ENCODE results near the gene TNRC6C. TPM values are rescaled to one million over a fixed set of nuclear protein-coding genes. Genes with fewer than 3 reads are reported as not detected.

Gene TNRC6C
- total RNA-seq, 1 experiment from 2014 or later = 16.4 TPM

DNA sequence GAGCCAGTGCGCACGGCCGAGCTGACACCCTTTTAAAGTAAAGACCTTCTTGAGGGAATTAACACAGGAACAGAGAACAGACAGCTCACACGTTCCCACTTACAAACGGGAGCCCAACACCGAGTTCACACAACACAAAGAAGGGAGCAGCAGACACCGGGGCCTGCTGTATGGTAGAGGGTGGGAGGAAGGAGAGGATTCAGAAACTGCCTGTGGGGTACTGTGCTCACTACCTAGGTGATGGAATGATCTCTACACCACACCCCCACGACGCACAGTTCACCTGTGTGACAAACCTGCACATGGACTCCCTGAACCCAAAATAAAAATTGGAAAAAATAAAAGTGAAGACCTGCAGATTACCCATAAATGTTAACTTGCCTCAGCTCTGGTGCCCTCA, 137.6 kb downstream of the TNRC6C start:
- CTCF ChIA-PET = interaction anchor here (0.9 to 1.2 kb wide), 2 partner anchors 11 to 90 kb away, joined by 3 to 6 read pairs; no protein-coding TSS in a partner anchor
- intact Hi-C loops (cut with micrococcal nuclease) = no loop called here
- TF ChIP-seq, protein P1, sequence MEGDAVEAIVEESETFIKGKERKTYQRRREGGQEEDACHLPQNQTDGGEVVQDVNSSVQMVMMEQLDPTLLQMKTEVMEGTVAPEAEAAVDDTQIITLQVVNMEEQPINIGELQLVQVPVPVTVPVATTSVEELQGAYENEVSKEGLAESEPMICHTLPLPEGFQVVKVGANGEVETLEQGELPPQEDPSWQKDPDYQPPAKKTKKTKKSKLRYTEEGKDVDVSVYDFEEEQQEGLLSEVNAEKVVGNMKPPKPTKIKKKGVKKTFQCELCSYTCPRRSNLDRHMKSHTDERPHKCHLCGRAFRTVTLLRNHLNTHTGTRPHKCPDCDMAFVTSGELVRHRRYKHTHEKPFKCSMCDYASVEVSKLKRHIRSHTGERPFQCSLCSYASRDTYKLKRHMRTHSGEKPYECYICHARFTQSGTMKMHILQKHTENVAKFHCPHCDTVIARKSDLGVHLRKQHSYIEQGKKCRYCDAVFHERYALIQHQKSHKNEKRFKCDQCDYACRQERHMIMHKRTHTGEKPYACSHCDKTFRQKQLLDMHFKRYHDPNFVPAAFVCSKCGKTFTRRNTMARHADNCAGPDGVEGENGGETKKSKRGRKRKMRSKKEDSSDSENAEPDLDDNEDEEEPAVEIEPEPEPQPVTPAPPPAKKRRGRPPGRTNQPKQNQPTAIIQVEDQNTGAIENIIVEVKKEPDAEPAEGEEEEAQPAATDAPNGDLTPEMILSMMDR (IDR thresholded peaks at IDR 0.05; ENCODE audit: unreplicated experiment) = no peak

DNA sequence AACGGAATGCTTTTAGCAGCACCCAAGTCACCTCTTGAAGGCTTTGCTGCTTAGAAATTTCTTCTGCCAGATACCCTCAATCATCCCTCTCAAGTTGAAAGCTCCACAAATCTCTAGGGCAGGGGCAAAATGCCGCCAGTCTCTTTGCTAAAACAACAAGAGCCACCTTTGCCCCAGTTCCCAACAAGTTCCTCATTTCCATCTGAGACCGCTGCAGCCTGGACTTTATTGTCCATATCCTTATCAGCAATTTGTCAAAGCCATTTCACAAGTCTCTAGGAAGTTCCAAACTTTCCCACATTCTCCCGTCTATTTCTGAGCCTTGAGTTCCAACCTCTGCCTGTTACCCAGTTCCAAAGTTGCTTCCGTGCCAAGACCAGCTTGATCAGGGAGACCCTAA, 142.6 kb downstream of the TNRC6C start:
- Mint-ChIP-seq H3K36me3 (ENCODE audit: insufficient read depth, unreplicated experiment) (peaks cover 47% of the 10 kb centered on the region), H3K9me3 (ENCODE audit: unreplicated experiment) (no peaks in the 10 kb centered on the region), H3K27me3 (ENCODE audit: insufficient read depth, unreplicated experiment) (no peaks in the 10 kb centered on the region), H3K27ac (ENCODE audit: low read depth, unreplicated experiment) (no peak overlapping the region), H3K4me3 (ENCODE audit: unreplicated experiment) (no peak overlapping the region), H3K4me1 (ENCODE audit: insufficient read depth, unreplicated experiment) (no peaks in the 10 kb centered on the region)
- DNase-seq (ENCODE audit: unreplicated experiment) = no peak
- intact Hi-C loops (cut with micrococcal nuclease) = no loop called here
- ChIA-PET CTCF (interaction anchor here (1.0 kb wide), 1 partner anchor 16 kb away, joined by 5 read pairs; no protein-coding TSS in a partner anchor), POLR2A (no interaction called here)
- TF ChIP-seq, protein P1 (IDR thresholded peaks at IDR 0.05; ENCODE audit: unreplicated experiment) = no peak
- BruUV-seq (replicated peaks) = no TSS peak

More for the DNA sequence above, 137.6 kb downstream of the TNRC6C start:
- no peak for DNase-seq (ENCODE audit: unreplicated experiment)
- Mint-ChIP-seq H3K9me3 (ENCODE audit: unreplicated experiment) (no peaks in the 10 kb centered on the region), H3K36me3 (ENCODE audit: insufficient read depth, unreplicated experiment) (peaks cover 66% of the 10 kb centered on the region), H3K4me3 (ENCODE audit: unreplicated experiment) (no peak overlapping the region), H3K4me1 (ENCODE audit: insufficient read depth, unreplicated experiment) (no peaks in the 10 kb centered on the region), H3K27me3 (ENCODE audit: insufficient read depth, unreplicated experiment) (no peaks in the 10 kb centered on the region), H3K27ac (ENCODE audit: low read depth, unreplicated experiment) (no peak overlapping the region)
- POLR2A ChIA-PET = no interaction called here
- no TSS peak for BruUV-seq (replicated peaks)

DNA sequence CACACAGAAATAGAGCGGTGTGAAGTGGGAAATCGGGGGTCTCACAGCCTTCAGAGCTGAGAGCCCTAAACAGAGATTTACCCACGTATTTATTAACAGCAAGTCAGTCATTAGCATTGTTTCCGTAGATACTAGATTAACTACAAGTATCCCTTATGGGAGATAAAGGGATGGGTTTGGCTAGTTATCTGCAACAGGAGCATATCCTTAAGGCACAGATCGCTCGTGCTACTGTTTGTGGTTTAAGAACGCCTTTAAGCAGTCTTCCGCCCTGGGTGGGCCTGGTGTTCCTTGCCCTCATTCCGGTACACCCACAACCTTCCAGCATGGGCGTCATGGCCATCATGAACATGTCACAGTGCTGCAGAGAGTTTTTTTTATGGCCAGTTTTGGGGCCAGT, 143.0 kb downstream of the TNRC6C start:
- POLR2A ChIA-PET = no interaction called here

DNA sequence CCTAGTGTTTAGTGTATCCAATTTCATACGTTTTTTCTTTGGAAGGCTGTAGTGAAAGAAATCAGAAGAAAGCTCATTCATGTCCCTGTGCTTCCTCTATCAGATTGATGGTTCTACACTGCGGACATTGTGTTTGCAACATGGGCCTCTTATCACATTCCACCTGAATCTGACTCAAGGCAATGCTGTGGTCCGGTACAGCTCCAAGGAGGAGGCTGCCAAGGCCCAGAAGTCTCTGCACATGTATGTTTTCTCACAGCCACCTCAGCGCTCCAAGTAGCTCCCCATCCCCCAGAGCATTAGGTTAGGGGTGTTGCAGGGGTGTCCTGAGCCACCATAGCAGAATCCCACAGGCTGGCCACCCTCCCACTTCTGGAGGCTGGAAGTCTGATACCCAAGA, 144.8 kb downstream of the TNRC6C start:
- Mint-ChIP-seq H3K4me3 (ENCODE audit: unreplicated experiment) (no peak overlapping the region), H3K9me3 (ENCODE audit: unreplicated experiment) (no peaks in the 10 kb centered on the region), H3K27me3 (ENCODE audit: insufficient read depth, unreplicated experiment) (no peaks in the 10 kb centered on the region), H3K27ac (ENCODE audit: low read depth, unreplicated experiment) (no peak overlapping the region), H3K36me3 (ENCODE audit: insufficient read depth, unreplicated experiment) (peaks cover 33% of the 10 kb centered on the region), H3K4me1 (ENCODE audit: insufficient read depth, unreplicated experiment) (no peaks in the 10 kb centered on the region)
- no TSS peak for BruUV-seq (replicated peaks)
- intact Hi-C loops (cut with micrococcal nuclease) = no loop called here
- no peak for DNase-seq (ENCODE audit: unreplicated experiment)
- TF ChIP-seq, protein P1 (IDR thresholded peaks at IDR 0.05; ENCODE audit: unreplicated experiment) = no peak
- ChIA-PET POLR2A (no interaction called here), CTCF (no interaction called here)

More for the DNA sequence above, 143.0 kb downstream of the TNRC6C start:
- no peaks in the 10 kb centered on the region for H3K27me3 Mint-ChIP-seq (ENCODE audit: insufficient read depth, unreplicated experiment)
- H3K36me3 Mint-ChIP-seq (ENCODE audit: insufficient read depth, unreplicated experiment) = peaks cover 42% of the 10 kb centered on the region
- CTCF ChIA-PET = interaction anchor here (0.6 kb wide), 1 partner anchor 63 kb away, joined by 3 read pairs; no protein-coding TSS in a partner anchor
- no peaks in the 10 kb centered on the region for H3K9me3 Mint-ChIP-seq (ENCODE audit: unreplicated experiment)
- no TSS peak for BruUV-seq (replicated peaks)
- H3K4me1 Mint-ChIP-seq (ENCODE audit: insufficient read depth, unreplicated experiment) = no peaks in the 10 kb centered on the region
- TF ChIP-seq, protein P1 (IDR thresholded peaks at IDR 0.05; ENCODE audit: unreplicated experiment) = no peak
- H3K27ac Mint-ChIP-seq (ENCODE audit: low read depth, unreplicated experiment) = no peak overlapping the region
- intact Hi-C loops (cut with micrococcal nuclease) = no loop called here
- H3K4me3 Mint-ChIP-seq (ENCODE audit: unreplicated experiment) = no peak overlapping the region
- DNase-seq (ENCODE audit: unreplicated experiment) = no peak
